NCI-H345 treated with DMSO at 0.1 percent for 48 hours (cell line): ENCODE results near the gene YTHDC1.

Experiments
- DNase-seq: peaks from one replicate; lab custom pipeline; 2025; ENCODE audit not compliant: unreplicated experiment; lab: John Stamatoyannopoulos, UW

Gene YTHDC1

DNA sequence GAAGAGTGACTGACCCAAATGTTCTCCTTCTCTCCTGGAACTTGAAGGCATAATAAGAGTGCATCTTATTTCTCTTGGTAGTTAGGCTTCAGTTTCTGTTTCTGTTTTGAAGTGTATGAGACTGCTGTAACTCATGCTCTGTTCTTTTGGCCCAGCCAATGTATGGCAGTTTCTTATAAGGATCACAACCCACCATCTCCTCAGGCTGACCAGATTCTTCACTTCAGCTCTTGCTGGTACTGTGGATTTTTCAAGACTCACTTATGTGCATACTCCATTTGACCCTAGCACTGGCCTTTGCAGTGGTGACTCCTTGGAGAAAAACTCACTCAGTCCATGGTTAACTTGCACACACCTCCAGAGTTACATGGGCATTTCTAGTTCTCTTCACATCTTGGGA lies 9.6 kb upstream of the YTHDC1 start:
- no peak for DNase-seq

DNA sequence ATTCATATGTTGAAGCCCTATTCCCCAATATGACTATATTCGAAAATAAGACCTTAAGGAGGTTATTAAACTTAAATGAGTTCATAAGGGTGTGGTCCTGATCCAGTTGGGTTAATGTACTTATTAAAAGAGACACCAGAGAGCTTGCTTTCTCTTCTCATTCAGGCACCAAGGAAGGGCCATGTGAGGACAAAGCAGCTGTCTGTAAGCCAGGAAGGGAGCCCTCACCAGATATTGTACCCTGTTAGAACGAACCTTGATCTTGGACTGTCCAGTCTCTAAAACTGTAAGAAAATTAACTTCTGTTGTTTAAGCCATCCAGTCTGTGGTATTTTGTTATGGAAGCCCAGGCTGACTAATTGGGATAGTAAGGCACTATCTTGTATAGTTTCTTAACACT lies 9.1 kb upstream of the YTHDC1 start:
- no peak for DNase-seq

DNA sequence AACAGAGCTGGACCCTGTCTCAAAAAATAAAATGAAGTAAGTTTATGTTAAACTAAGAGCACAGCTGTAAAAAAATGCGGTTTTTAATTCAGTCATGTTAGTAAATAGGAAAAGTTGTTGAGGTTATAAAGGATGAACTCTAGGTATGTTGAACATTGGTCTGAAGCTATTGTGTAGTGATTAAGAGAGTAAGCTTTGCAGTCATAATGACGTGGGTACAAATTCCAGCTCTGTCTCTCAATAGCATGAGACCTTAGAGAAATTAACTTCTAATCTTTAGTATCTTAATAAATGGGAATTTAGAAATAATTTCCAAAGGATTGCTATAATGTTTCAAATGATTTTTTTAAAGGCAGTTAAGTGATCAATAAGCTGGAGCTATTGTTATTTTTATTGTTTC lies 2.9 kb upstream of the YTHDC1 start:
- no peak for DNase-seq

DNA sequence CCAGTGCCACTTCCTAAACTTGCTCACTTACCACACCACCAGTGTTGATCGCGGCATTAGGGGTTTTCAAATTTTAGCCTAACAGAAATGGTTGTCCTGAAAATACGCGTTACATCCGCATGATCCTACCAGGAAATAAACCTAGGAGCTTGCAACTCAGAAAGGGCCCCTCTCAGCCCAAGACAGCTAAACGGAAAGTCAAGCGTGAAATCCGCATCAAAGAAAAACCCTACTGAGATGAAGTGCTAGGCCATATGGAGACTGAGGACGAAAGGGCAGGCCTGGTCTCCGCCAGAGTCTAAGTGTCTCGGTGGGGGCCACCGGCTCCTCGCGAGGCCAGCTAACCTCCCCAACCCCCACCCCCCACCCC lies 626 bp downstream of the YTHDC1 start:
- no peak for DNase-seq

DNA sequence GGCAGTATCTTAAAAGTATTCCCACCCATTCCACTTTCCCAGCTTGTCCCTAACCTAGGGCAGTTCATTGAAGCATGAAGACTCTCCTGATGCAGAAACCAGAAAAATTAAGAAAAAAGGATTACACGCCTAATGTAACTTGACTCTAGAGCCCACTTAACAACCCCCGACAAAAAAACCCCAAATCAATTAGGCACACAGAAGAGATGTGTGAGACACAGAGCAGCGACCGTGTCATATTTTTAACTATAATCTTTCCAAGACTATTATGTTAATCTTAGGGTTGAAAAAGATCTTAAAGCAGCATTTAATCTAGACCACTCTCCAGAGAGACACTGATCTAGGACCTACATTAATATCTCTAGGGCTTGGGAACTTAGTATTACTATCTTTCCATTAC lies 1.3 kb downstream of the YTHDC1 start:
- DNase-seq, result no peak

DNA sequence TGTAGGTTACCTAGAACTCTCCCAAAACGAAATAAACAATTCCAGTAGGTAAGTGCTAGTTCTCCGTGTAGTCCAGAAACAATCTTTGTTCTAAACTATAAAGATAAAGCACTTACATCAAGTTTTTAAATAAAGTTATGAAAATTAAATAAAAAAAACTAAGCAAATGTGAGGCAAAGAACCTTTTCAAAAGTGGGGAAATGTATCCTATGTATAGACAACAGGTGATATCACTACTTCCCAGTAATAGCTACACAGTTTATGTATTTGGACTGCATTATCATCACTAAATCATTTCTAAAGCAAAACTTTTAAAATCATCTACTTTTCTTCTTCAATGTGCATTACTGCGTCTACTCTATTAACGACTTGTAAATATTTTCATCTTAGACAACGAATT lies 2.0 kb downstream of the YTHDC1 start:
- DNase-seq, result no peak

DNA sequence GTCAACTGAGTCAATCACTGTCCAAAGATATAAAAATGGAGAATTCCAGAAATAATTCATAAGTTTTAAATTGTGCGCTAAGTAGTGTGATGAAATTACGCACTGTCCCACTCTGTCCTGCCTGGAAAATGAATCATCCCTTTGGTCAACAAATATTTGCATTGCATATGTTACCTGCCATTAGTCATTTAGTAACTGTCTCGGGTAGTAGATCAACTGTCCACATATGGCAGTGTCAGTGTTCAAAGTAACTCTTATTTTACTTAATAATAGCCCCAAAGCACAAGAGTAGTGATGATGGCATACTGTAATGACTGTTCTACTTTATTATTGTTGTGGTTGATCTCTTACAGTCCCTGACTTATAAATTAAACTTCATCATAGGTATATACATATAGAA lies 3.4 kb downstream of the YTHDC1 start:
- DNase-seq, result no peak

DNA sequence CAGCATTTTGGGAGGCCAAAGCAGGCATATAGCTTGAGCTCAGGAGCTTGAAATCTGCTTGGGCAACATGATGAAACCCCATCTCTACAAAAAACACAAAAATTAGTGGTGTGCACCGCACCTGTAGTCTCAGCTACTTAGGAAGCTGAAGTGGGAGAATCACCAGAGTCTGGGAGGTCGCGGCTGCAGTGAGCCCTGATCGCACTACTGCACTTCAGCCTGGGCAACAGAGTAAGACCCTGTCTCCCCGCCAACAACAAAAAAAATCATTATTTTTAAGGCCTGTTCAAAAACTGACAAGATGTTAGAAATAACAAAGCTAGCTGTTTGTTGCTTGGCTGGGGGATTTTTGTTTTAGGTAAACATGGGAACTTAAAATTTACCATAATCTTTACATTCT lies 5.1 kb downstream of the YTHDC1 start:
- no peak for DNase-seq

DNA sequence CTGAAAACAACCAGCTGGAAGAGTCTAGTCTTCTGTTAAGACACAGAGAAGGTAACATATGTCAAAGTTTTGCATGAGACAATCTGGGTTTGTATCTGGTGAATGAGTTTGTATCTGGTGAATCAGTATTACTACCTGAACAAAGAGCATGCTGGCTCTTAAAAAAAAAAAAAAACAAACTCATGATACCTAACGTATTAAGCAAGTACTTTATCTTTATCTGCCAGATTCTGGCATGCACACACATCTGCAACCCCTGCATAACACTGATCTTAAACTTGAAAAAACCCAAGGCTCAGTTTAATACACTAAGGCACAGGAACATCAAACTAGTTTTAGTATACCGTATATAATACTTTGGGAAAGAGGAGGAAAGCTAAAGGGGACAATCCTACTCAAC lies 5.8 kb downstream of the YTHDC1 start:
- no peak for DNase-seq

DNA sequence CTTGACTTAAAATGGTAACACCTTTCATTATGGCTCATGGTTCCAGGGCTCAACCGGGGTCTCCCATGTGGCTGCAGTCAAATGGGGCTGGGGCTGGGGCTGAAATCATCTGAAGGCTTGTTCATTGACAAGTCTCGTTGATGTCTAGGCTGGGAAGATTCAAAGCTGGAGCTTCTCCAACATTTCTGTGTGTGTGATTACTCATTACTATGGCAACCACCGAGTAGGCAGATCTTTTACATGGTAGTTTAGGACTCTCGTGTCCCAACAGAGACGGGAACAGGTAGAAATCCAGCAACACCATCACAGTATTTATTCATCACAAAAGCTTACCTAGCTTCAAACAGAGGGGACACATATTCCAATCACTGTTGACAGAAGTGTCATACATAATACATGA lies 7.8 kb downstream of the YTHDC1 start:
- DNase-seq, result no peak

DNA sequence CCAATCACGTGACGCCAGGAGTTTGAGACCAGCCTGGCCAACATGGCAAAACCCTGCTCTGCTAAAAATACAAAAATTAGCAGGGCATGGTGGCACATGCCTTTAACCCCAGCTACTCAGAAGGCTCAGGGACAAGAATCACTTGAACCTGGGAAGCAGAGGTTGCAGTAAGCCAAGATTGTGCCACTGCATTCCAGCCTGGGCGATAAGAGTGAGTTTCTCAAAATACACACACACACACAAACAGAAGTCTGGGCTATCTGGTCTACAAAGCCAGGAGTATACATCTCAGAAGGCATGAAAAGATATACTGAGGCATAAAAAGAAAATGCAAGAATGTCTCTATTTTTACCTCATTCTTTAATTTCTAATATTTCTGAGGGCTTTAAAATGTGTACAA lies 11.3 kb downstream of the YTHDC1 start:
- DNase-seq, result no peak

DNA sequence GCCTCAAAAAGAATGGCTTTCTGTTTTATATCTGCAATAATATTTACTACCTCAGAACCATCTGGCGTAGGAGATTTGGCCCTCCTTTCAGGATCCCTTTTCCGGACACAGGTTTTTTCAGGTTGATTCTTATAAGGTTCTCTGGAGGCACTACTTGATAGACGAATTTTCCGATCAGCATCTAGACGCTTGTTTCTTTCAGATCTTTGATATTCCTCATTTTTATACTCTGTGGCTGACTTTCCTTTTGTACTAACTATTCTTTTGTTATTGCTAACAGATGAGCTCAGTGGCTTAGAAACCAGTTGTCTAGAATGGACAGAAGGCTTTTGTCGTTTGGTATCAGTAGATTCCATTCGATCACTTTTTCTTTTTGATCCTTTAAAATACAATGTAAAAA lies 12.4 kb downstream of the YTHDC1 start:
- DNase-seq, result no peak

DNA sequence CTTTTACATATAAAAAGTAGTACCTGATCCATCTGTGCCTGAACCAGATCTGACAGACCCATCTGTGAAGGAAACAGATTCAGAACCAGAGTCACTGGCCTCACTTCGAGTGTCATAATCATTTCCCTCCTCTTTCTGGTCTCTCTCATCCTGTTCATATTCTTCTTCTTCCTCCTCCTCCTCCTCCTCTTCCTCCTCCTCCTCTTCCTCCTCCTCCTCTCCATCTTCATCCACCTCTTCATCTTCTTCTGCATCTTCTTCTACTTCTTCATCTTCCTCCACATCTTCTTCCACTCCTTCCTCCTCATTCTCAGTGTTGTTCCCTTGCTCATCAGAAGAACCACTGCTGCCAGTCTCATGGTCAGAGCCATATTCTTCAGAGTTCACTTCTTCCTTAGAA lies 12.9 kb downstream of the YTHDC1 start:
- DNase-seq, result no peak

DNA sequence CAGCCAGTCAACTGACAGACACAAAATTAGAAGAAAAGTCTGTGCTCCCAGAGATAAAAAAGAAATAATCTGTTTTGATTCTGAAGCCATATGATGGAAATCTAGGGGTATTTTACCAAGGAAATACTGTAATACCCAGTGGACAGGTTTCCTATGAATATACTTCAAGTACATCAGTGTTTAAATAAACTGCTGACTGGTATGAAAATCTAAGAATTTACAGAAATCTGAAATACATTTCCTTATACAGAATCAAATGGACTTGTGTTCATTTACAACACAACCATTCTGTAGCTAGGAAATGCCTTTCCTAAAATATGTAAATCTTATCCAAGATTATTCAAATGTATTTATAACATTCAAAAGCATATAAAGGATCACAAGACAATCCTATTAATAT lies 13.4 kb downstream of the YTHDC1 start:
- DNase-seq, result no peak

DNA sequence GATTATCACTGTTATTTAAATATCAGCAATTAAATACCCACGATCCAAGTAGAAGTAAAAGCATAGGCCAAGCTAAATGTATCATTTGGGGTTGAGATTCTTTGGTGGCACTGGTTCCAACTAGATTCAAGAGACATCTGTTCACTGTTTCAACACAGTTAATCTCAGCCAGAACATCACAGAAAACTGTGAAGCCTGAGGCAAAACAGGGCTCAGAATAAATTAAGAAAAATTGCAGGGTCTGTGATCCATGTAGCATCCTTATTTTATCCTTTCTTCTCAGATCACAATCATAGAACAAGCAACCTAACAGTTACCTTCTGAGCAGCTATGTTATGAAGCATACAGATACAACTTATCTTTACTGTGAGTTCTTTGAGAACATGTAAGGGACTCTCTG lies 23.7 kb downstream of the YTHDC1 start:
- no peak for DNase-seq

DNA sequence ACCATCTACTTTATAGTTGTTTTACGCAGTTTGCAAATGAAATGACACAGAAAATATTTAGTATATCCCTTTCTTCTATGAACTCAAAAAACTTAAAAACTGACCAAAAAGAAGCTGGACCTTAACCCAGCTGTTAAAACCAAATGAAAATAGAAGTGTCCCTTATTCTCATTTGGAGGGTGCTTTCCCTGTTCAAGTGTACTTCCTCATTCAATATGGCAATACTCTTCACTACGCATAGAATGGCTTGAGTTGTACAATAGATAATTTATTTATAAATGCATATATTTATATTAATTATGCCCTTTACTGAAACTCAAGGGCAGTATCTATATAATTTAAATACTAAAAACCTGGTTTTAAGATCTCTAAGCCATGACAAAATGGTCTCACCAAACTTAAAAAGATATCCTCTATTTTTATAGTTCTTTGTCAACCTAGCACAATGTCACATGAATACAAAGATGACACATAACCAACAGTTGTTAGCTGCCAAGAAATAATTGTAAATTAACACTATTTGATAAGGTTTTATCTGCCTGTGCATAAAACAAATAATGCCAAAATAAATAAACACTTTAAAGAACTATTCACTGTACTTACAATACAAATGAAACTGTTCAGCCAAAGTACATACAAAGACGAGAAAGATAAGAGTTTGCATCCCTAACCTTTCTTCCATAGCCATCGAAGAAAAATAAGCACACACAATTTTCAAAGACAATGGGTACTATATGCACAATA lies 25.2 kb downstream of the YTHDC1 start:
- no peak for DNase-seq

DNA sequence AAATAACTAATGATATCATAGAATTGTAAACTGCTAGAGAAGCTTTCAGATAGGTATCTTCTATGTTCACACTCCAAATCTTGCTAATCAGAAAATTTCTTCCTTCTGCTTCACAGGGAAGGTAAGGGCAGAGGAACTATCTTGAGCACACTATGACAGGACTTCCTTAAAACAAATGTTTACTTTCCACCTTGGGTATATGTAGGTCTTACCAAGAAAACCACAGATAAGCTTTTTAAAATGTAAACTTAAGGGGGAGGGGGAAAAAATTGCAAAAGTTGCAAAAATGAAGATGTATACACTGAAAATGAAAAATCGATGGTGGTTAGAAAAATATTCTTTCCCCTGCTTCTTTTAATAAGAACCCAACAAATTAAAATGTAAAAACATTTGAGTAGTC lies 30.9 kb downstream of the YTHDC1 start:
- no peak for DNase-seq

DNA sequence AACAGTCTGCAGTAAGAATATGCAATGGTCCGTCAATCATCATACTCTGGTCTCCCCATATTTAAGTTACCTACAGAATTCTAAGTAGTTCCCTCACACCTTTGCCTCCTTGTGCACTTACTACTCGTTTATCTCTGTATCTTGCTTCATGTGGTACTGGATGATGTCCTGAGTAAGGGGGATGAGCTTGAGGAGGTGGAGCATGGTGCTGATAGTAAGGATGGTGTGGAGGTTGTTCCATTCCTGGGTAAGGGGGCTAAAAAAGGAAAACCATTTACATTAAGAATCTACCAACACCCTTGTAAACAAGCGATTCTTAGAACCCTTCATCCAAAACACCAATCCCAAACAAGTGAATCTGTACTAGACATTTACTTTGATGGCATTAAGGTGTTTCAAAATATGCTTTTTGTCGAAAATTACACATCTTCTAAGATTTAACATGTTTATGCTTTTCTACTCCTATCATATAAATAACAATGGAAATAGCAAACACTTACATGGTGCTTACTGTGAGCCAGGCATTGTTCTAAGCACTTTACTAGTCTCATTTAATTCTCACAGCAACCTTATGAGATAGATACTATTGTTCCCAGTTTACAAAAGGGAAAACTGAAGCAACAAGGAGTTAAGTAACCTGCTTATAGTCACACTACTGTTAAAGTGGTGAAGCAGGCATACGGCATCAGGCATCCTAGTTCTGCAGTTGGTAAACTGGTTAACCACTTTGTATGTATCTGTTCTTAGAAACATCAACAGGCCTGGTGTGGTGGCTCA lies 33.5 kb downstream of the YTHDC1 start:
- no peak for DNase-seq

DNA sequence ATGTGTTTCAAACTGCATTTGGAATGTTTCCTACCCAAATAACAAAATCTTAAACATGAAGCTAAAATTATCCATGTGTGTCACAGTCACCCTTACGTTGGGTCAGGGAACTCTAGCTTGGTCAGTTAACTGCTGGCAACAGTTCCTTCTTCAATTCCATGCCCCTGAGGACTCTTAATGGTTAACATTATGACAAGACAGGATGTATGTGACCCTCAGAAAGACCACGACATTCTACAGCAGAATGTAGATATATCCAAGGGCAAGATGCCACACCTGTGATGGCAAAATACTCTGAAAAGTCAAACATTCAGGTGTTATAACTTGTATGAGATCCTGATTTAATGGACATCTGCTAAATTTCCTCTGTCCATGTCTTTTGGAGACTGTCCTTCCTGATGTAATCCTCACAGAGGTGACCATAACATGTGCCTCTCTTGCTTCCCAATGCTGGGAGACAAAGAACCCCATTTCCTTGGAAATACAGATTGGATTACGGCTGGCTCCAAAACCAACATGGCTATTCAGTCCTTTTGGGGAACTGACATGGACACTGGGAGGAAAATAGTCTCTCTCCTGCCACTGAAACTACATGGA lies 39.1 kb downstream of the YTHDC1 start:
- DNase-seq, result no peak

DNA sequence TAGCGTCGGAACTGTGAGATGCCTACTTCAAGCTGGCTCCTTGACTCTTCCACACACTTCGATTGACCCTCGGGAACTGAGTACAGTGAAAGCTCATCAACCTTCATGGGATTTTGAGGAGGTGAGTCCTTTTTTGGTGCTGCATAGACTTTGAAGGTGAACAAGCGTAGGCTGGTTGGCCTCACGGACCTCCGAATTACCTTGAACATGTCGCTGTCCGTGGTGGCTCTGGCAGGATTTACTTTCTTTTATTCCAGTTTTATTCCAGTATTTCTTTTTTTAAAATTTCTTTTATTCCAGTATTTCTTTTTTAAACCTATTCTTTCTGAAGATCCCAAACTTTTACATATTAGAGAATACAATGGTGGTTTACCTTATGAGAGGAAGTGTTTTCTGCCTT lies 45.2 kb downstream of the YTHDC1 start:
- no peak for DNase-seq

DNA sequence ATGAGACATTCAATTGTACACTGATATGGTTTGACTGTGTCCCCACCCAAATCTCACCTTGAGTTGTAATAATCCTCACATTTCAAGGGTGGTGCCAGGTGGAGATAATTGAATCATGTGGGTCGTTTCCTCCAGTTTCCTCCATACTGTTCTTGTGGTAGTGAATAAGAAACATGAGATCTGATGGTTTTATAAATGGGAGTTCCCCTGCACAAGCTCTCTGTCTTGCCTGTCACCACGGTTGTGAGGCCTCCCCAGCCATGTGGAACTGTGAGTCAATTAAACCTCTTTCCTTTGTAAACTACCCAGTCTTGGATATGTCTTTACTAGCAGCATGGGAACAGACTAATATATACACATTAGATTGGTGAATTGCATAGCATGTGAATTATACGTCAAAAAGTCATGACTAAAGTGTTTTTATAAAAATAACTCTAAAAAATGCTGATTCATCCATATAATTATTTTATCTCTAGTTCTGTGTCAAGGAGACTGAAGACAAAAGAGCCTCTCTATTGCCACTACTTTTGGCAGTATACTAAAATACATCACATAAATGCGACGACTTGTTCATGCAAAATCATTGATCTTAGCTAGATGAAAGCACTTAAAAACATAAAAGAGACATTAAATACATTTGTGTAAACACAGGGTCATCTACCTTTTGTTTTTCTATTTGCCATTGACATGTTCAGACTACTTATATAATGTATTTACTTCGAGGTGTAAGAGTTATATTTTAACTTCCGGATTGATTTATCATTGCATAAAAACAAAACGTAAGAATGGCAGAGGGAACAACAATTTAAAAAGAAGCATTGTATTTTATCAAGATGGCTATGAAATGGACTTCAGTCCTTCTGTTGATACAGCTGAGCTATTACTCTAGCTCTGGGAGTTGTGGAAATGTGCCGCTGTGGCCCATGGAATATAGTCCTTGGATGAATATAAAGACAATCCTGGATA lies 50.1 kb downstream of the YTHDC1 start:
- no peak for DNase-seq
